GM12878 (cell line): ENCODE results near the gene PHF23. TPM values are rescaled to one million over a fixed set of nuclear protein-coding genes. Genes with fewer than 3 reads are reported as not detected.

Experiments used
- ATAC-seq: fragments of 200-7000 bp; cut with Tn5 transposase; 3 replicates; pipeline ENCODE4 v1.9.1; 2020; ENCODE audit warnings: mild to moderate bottlenecking, moderate library complexity
- BruUV-seq: library from RNA; stranded (reverse); fragments of 400-500 nt; replicated peaks from 2 replicates; lab custom pipeline; 2021; lab: Mats Ljungman, UMichigan
- CTCF ChIA-PET: fragments of 300-600 bp; sonication (Branson Sonifier 250); formaldehyde crosslinking; extraction: SDS; loops from one replicate; lab custom pipeline; 2021; ENCODE audit warnings: inconsistent platforms; lab: Yijun Ruan, JAX
- POLR2A ChIA-PET: fragments of 350-600 bp; formaldehyde crosslinking; extraction: SDS; loops from one replicate; lab custom pipeline; 2021; ENCODE audit warnings: inconsistent platforms; lab: Charles Lee
- RAD21 ChIA-PET: fragments of 300-600 bp; sonication (Branson Sonifier 250); formaldehyde crosslinking; loops from one replicate; lab custom pipeline; 2023; ENCODE audit warnings: antibody characterized with exemption; ENCODE audit not compliant: unreplicated experiment; lab: Charles Lee
- SMC1A ChIA-PET: fragments of 300-600 bp; sonication (Branson Sonifier 250); formaldehyde crosslinking; loops from one replicate; lab custom pipeline; 2023; ENCODE audit not compliant: unreplicated experiment, uncharacterized antibody; lab: Charles Lee
- DNase-seq: peaks from one replicate; pipeline ENCODE4 v3.0.0-alpha.2; 2011; ENCODE audit warnings: low read depth, low spot score
- FAIRE-seq: peaks from 3 replicates; lab custom pipeline; 2011; peaks lifted over from hg19 to GRCh38; lab: Jason Lieb, UNC
- H2AFZ ChIP-seq: 2 replicates; pipeline ENCODE4 v1.6.0; 2011; ENCODE audit warnings: low read depth, low read length, control low read depth; ENCODE audit not compliant: control insufficient read depth
- H3K27ac ChIP-seq: 2 replicates; pipeline ENCODE4 v1.5.1; 2011; ENCODE audit warnings: control low read depth; ENCODE audit not compliant: control insufficient read depth, insufficient read depth
- H3K27me3 ChIP-seq, 2 experiments: replicated peaks in 1 of 2; 2 replicates each; pipeline versions ENCODE4 v1.6.0 to v1.6.1; 2011; ENCODE audit warnings: low read length in 1 of 2; ENCODE audit not compliant: control insufficient read depth in 2 of 2, insufficient read depth in 2 of 2
- H3K36me3 ChIP-seq, 2 experiments: 2 replicates each; pipeline ENCODE4 v1.5.1; 2011; ENCODE audit warnings: low read length in 1 of 2; ENCODE audit not compliant: control insufficient read depth in 2 of 2, insufficient read depth in 2 of 2
- H3K4me1 ChIP-seq: 2 replicates; pipeline ENCODE4 v1.6.1; 2011; ENCODE audit warnings: mild to moderate bottlenecking, low read length, moderate library complexity, mixed read lengths; ENCODE audit not compliant: control insufficient read depth, insufficient read depth
- H3K4me2 ChIP-seq: 2 replicates; pipeline ENCODE4 v1.6.0; 2011; ENCODE audit warnings: control low read depth; ENCODE audit not compliant: control insufficient read depth, insufficient read depth
- H3K4me3 ChIP-seq: fragments of 200-600 bp; sonication (generic); 2 replicates; pipeline ENCODE4 v1.5.1; 2016
- H3K79me2 ChIP-seq: 2 replicates; pipeline ENCODE4 v1.6.0; 2011; ENCODE audit warnings: low read length; ENCODE audit not compliant: control insufficient read depth, insufficient read depth
- H3K9ac ChIP-seq: 2 replicates; pipeline ENCODE4 v1.8.0; 2011; ENCODE audit warnings: low read length, control low read depth, mixed read lengths; ENCODE audit not compliant: control insufficient read depth, insufficient read depth
- H3K9me3 ChIP-seq: replicated peaks from 3 replicates; pipeline ENCODE4 v1.5.1; 2011; ENCODE audit warnings: mild to moderate bottlenecking, low read length; ENCODE audit not compliant: control insufficient read depth, insufficient read depth
- H4K20me1 ChIP-seq: 2 replicates; pipeline ENCODE4 v1.6.0; 2011; ENCODE audit not compliant: control insufficient read depth, insufficient read depth
- BMI1 ChIP-seq: fragments of 450-650 bp; IDR thresholded peaks from 2 replicates; pipeline ENCODE4 v1.6.1; 2016; ENCODE audit warnings: mild to moderate bottlenecking, moderate library complexity, borderline replicate concordance
- CBX5 ChIP-seq: sonication (generic); IDR thresholded peaks from 2 replicates; pipeline ENCODE4 v1.6.1; 2016; ENCODE audit warnings: low read depth, moderate library complexity, mild to moderate bottlenecking, inconsistent platforms
- CEBPZ ChIP-seq: fragments of 150-350 bp; IDR thresholded peaks from 2 replicates; pipeline ENCODE4 v1.6.1; 2016; ENCODE audit warnings: low read depth, low read length
- CTCF ChIP-seq, 3 experiments: IDR thresholded peaks in 2 of 3; conservative IDR thresholded peaks in 1 of 3; 2 replicates each; pipeline ENCODE4 v1.5.1; 2011; ENCODE audit warnings: low read depth in 3 of 3, low read length in 3 of 3, mild to moderate bottlenecking in 3 of 3, control low read depth in 2 of 3, moderate library complexity in 2 of 3, inconsistent platforms in 1 of 3, mixed read lengths in 1 of 3; ENCODE audit not compliant: control insufficient read depth in 2 of 3, insufficient read depth in 1 of 3; ENCODE audit errors: extremely low read depth in 1 of 3
- EED ChIP-seq: sonication (generic); IDR thresholded peaks from 2 replicates; pipeline ENCODE4 v1.6.1; 2016; ENCODE audit warnings: antibody characterized with exemption, low read depth
- EP300 ChIP-seq, 2 experiments: fragments of 150-350 bp in 1 of 2; IDR thresholded peaks; 2 replicates each; pipeline ENCODE4 v1.6.1; 2011 to 2012; ENCODE audit warnings: low read depth in 2 of 2, low read length in 2 of 2, borderline replicate concordance in 1 of 2, improper control_type of control experiment in 1 of 2, inconsistent platforms in 1 of 2; ENCODE audit not compliant: control insufficient read depth in 1 of 2
- FOXM1 ChIP-seq: IDR thresholded peaks from 2 replicates; pipeline ENCODE4 v1.6.1; 2012; ENCODE audit warnings: low read depth, mild to moderate bottlenecking, inconsistent platforms, low read length, moderate library complexity
- HDAC6 ChIP-seq: fragments of 200-600 bp; sonication (generic); IDR thresholded peaks from one replicate; pipeline ENCODE4 v1.8.0; 2017; ENCODE audit warnings: antibody characterized with exemption; ENCODE audit not compliant: unreplicated experiment
- IKZF1 ChIP-seq: fragments of 450-650 bp; conservative IDR thresholded peaks from 2 replicates; pipeline ENCODE4 v1.6.1; 2017; ENCODE audit warnings: antibody characterized with exemption, mild to moderate bottlenecking
- MEF2B ChIP-seq: fragments of 450-650 bp; IDR thresholded peaks from 2 replicates; pipeline ENCODE4 v1.6.1; 2018; ENCODE audit warnings: mild to moderate bottlenecking, moderate library complexity; ENCODE audit not compliant: partially characterized antibody, poor library complexity, severe bottlenecking
- MXI1 ChIP-seq: fragments of 150-350 bp; IDR thresholded peaks from 2 replicates; pipeline ENCODE4 v1.6.1; 2011; ENCODE audit warnings: low read depth, mild to moderate bottlenecking, inconsistent platforms, low read length, improper control_type of control experiment
- NBN ChIP-seq: fragments of 450-650 bp; IDR thresholded peaks from 2 replicates; pipeline ENCODE4 v1.6.1; 2016
- RELA ChIP-seq: fragments of 450-650 bp; IDR thresholded peaks from 2 replicates; pipeline ENCODE4 v1.8.0; 2014; ENCODE audit warnings: borderline replicate concordance; ENCODE audit not compliant: partially characterized antibody
- RFX5 ChIP-seq: IDR thresholded peaks from 2 replicates; pipeline ENCODE4 v1.6.1; 2011; ENCODE audit warnings: low read depth, low read length, improper control_type of control experiment
- STAT3 ChIP-seq: IDR thresholded peaks from 2 replicates; pipeline ENCODE4 v1.6.1; 2011; ENCODE audit warnings: low read depth, low read length, improper control_type of control experiment
- TCF12 ChIP-seq: IDR thresholded peaks from 2 replicates; pipeline ENCODE4 v1.6.1; 2011; ENCODE audit warnings: low read depth, mild to moderate bottlenecking, low read length
- USF2 ChIP-seq: IDR thresholded peaks from 2 replicates; pipeline ENCODE4 v1.6.1; 2011; ENCODE audit warnings: low read depth, low read length, improper control_type of control experiment, borderline replicate concordance
- ZNF384 ChIP-seq: IDR thresholded peaks from 2 replicates; pipeline ENCODE4 v1.6.1; 2012; ENCODE audit warnings: low read depth, mild to moderate bottlenecking, low read length, improper control_type of control experiment, borderline replicate concordance
- WGBS: methylation state at CpG from one replicate; pipeline ENCODE4 v1.1.6; 2016; ENCODE audit warnings: low lambda C conversion rate; ENCODE audit not compliant: insufficient replicate concordance, insufficient coverage; ENCODE audit errors: missing lambda C conversion rate; 5-methylcytosine and 5-hydroxymethylcytosine counted together
- in situ Hi-C: fragments of 300-500 bp; cut with MboI; formaldehyde crosslinking; loops from 9 replicates; pipeline ENCODE4 v1.14.3; 2018; ENCODE audit warnings: mixed read lengths
- intact Hi-C: fragments of 100-400 bp; cut with micrococcal nuclease; formaldehyde crosslinking; loops from one replicate; pipeline ENCODE4 v1.14.2; 2022; ENCODE audit not compliant: unreplicated experiment
- polyA plus RNA-seq, 11 experiments: library from polyadenylated mRNA; depleted of rRNA in 4 of 11; unstranded in 6 of 11; stranded (reverse) in 5 of 11; fragments of >200 nt; fragmentation: Nextera tagmentation in 4 of 11; fragmentation: Illumina TruSeq in 1 of 11; extraction: Ambion mirVana in 4 of 11; extraction: Trizol in 1 of 11; gene quantifications; 1 replicate in 1 of 11; 2 replicates in 10 of 11; pipeline versions ENCODE4 v1.2.1 to v1.2.3, GENCODE V29; 2011 to 2016; ENCODE audit warnings: inconsistent platforms in 2 of 11, missing spikeins in 2 of 11, low read depth in 1 of 11
- total RNA-seq, 4 experiments: library from RNA; depleted of rRNA in 3 of 4; stranded (reverse); fragments of >200 nt in 3 of 4; fragmentation: Illumina TruSeq in 1 of 4; extraction: Trizol in 1 of 4; gene quantifications; 2 replicates each; pipeline versions ENCODE4 v1.2.1 to v1.2.3, GENCODE V29; 2013 to 2021

The PHF23 gene
- total and polyA plus RNA-seq, 10 of the 15 experiments (the other 5 are each of a cell fraction or from before 2014, with no cell fraction given), result 8.2 to 84.8 (median 32.6) TPM

GRCh38 chr17:7191571-7192270, 47.5 kb downstream of the PHF23 start:
- DNase-seq (no peak), ATAC-seq (peak; percentile 91), FAIRE-seq (no peak)
- Histone ChIP-seq H4K20me1 (no peaks in the 10 kb centered on the region), H3K9ac (no peak overlapping the region), H3K79me2 (no peaks in the 10 kb centered on the region), H2AFZ (no peak overlapping the region), H3K4me2 (no peak overlapping the region), H3K4me1 (no peaks in the 10 kb centered on the region), H3K27me3 (no peaks in the 10 kb centered on the region), H3K9me3 (no peaks in the 10 kb centered on the region), H3K36me3 (no peaks in the 10 kb centered on the region), H3K4me3 (no peak overlapping the region), H3K27ac (no peak overlapping the region)
- ChIA-PET SMC1A (no interaction called here), RAD21 (no interaction called here), POLR2A (interaction anchor here (0.6 kb wide), 2 partner anchors 8 to 29 kb away, joined by 4 read pairs; no protein-coding TSS in a partner anchor), CTCF (interaction anchor here (1.0 kb wide), 1 partner anchor 59 kb away, joined by 4 read pairs; no protein-coding TSS in a partner anchor)
- in situ Hi-C loops, result no loop called here
- intact Hi-C loops, result no loop called here
- WGBS, result 29% methylated on average over 15 of the region's 26 CpGs
- no TSS peak for BruUV-seq
- no peak for TF ChIP-seq CBX5
- no peak for TF ChIP-seq RELA
- TF ChIP-seq FOXM1, result no peak
- no peak for TF ChIP-seq ZNF384
- TF ChIP-seq MEF2B, result no peak
- TF ChIP-seq RFX5, result no peak
- TF ChIP-seq MXI1, result no peak
- TF ChIP-seq IKZF1, result peak; percentile 92
- TF ChIP-seq HDAC6, result no peak
- TF ChIP-seq BMI1, result no peak
- TF ChIP-seq NBN, result no peak
- TF ChIP-seq EP300 (IDR thresholded peaks at IDR 0.05; ENCODE audit: borderline replicate concordance in 1 of 2, control insufficient read depth in 1 of 2, low read depth in 2 of 2, low read length in 2 of 2), result no peak
- TF ChIP-seq TCF12, result 0 out of 2 replicates have a peak, but pooled peaks have one; percentile 13
- no peak for TF ChIP-seq EED
- peak; percentile 55 for TF ChIP-seq USF2
- no peak for TF ChIP-seq STAT3
- TF ChIP-seq CEBPZ, result no peak
- TF ChIP-seq CTCF (IDR thresholded peaks at IDR 0.05 in 2 of 3, conservative IDR thresholded peaks at IDR 0.05 in 1 of 3; ENCODE audit: control insufficient read depth in 2 of 3, extremely low read depth in 1 of 3, insufficient read depth in 1 of 3, low read depth in 3 of 3, low read length in 3 of 3), result no peak
